Spleen (tissue), 7 donors: ENCODE data around the gene TOPAZ1.

Experiments
- CTCF ChIP-seq, 11 experiments: fragments of 200-600 bp in 7 of 11; fragments of 450-650 bp in 4 of 11; sonication (generic) in 4 of 11; IDR thresholded peaks in 8 of 11; conservative IDR thresholded peaks in 3 of 11; 1 replicate in 7 of 11; 2 replicates in 4 of 11; pipeline versions ENCODE4 v1.4.0 to v1.8.0; 2016 to 2021; ENCODE audit warnings: antibody characterized with exemption in 11 of 11, inconsistent platforms in 4 of 11, mild to moderate bottlenecking in 1 of 11
- POLR2A ChIP-seq, 3 donors: fragments of 450-650 bp; IDR thresholded peaks; one replicate each; pipeline ENCODE4 v1.5.1; 2017; ENCODE audit warnings: antibody characterized with exemption in 3 of 3, mild to moderate bottlenecking in 1 of 3
- POLR2AphosphoS5 ChIP-seq, 3 donors: sonication (generic); formaldehyde crosslinking; IDR thresholded peaks; one replicate each; pipeline ENCODE4 v1.5.1; 2017; ENCODE audit warnings: antibody characterized with exemption in 3 of 3
- donor health status: DM: no; HTN: no; CAD: no; lungs with moderate emphysema.
- donor health status: DM: no; HTN: no; CAD: no.
- donor health status: DM: no; HTN: no; CAD: no.

GRCh38 chr3:44238889-44239288 is 2.8 kb upstream of the TOPAZ1 start:
- TF ChIP-seq POLR2A (IDR thresholded peaks at IDR 0.05) (no peak), CTCF (IDR thresholded peaks at IDR 0.05 in 8 of 11, conservative IDR thresholded peaks at IDR 0.05 in 3 of 11) (no peak), POLR2AphosphoS5 (IDR thresholded peaks at IDR 0.05) (no peak)
